Measurements from ENCODE around the gene SLC39A7. TPM values are rescaled to one million over a fixed set of nuclear protein-coding genes. Genes with fewer than 3 reads are reported as not detected.

SLC39A7 gene
- total and polyA plus RNA-seq, 3 experiments from 2014 or later = 32.9 to 63.6 (median 63.1) TPM

GRCh38 chr6:33194431-33194979 is 6.2 kb upstream of the SLC39A7 start:
- Histone ChIP-seq H3K4me3 (ENCODE audit: low read length) (no peak overlapping the region), H3K9me3 (ENCODE audit: low read length) (no peaks in the 10 kb centered on the region), H3K4me1 (ENCODE audit: insufficient read depth, low read length) (peaks cover 36% of the 10 kb centered on the region), H3K27me3 (ENCODE audit: insufficient read depth, low read length, poor library complexity, severe bottlenecking) (peaks cover 12% of the 10 kb centered on the region), H3K27ac (ENCODE audit: low read depth, low read length) (no peak overlapping the region), H3K36me3 (ENCODE audit: insufficient read depth, low read length) (peaks cover 27% of the 10 kb centered on the region)
- Mint-ChIP-seq H3K9me3 (no peaks in the 10 kb centered on the region), H3K4me3 (no peak overlapping the region), H3K4me1 (peaks cover 36 to 48% (median 37%) of the 10 kb centered on the region in 3 donors), H3K27me3 (peaks cover 12 to 23% of the 10 kb centered on the region in 2 donors), H3K36me3 (peaks cover 17 to 49% (median 19%) of the 10 kb centered on the region in 3 donors), H3K27ac (peak overlapping the region in 1 of 8 donors; percentile 8)
- DNase-seq = no peak
- ChIA-PET POLR2A (interaction anchor here (1.5 kb wide), 1 partner anchor 222 kb away, joined by 3 read pairs; no protein-coding TSS in a partner anchor), CTCF (interaction anchor here (1.6 kb wide), 1 partner anchor 55 kb away, joined by 3 read pairs; no protein-coding TSS in a partner anchor)

- Histone ChIP-seq H3K4me3 (ENCODE audit: low read length) (no peak overlapping the region), H3K9me3 (ENCODE audit: low read length) (no peaks in the 10 kb centered on the region), H3K36me3 (ENCODE audit: insufficient read depth, low read length) (peaks cover 27% of the 10 kb centered on the region), H3K27me3 (ENCODE audit: insufficient read depth, low read length, poor library complexity, severe bottlenecking) (peaks cover 12% of the 10 kb centered on the region), H3K27ac (ENCODE audit: low read depth, low read length) (no peak overlapping the region), H3K4me1 (ENCODE audit: insufficient read depth, low read length) (peaks cover 40% of the 10 kb centered on the region)
- POLR2A ChIA-PET = interaction anchor here (1.1 kb wide), 1 partner anchor 32 kb away, joined by 3 read pairs; no protein-coding TSS in a partner anchor
- Mint-ChIP-seq H3K36me3 (peaks cover 13 to 56% (median 18%) of the 10 kb centered on the region in 3 donors), H3K4me3 (peak overlapping the region in 1 of 7 donors; percentile 7), H3K4me1 (peaks cover 40 to 54% (median 42%) of the 10 kb centered on the region in 3 donors), H3K27ac (peak overlapping the region in 1 of 8 donors; percentile 63), H3K27me3 (peaks cover 7 to 13% of the 10 kb centered on the region in 2 donors), H3K9me3 (no peaks in the 10 kb centered on the region)
- CTCF ChIA-PET = interaction anchor here (1.6 kb wide), 1 partner anchor 54 kb away, joined by 3 read pairs; no protein-coding TSS in a partner anchor
- no peak for DNase-seq
These were observed 5.1 kb upstream of the SLC39A7 start for GRCh38 chr6:33195304-33196165.

- Mint-ChIP-seq H3K27ac (peak overlapping the region; percentile 34 to 98 (median 83)), H3K27me3 (peaks cover 0 to 2% of the 10 kb centered on the region in 2 donors), H3K4me3 (peak overlapping the region; percentile 47 to 99 (median 89)), H3K4me1 (peaks cover 52 to 64% (median 56%) of the 10 kb centered on the region in 3 donors), H3K36me3 (peaks cover 13 to 75% (median 20%) of the 10 kb centered on the region in 3 donors), H3K9me3 (no peaks in the 10 kb centered on the region)
- H3K27me3 ChIP-seq (ENCODE audit: insufficient read depth, low read length, poor library complexity, severe bottlenecking) = no peaks in the 10 kb centered on the region
- CTCF ChIA-PET = interaction anchor here (0.9 to 4.2 kb wide), 10 partner anchors 11 to 102 kb away, joined by 3 to 15 read pairs (median 4); partner anchors contain the start of gene RING1
- no peak overlapping the region for H3K4me3 ChIP-seq (ENCODE audit: low read length)
- DNase-seq = peak in 2 of 5 donors; percentile 44 to 61
- peaks cover 46% of the 10 kb centered on the region for H3K4me1 ChIP-seq (ENCODE audit: insufficient read depth, low read length)
- H3K9me3 ChIP-seq (ENCODE audit: low read length) = no peaks in the 10 kb centered on the region
- no peak overlapping the region for H3K27ac ChIP-seq (ENCODE audit: low read depth, low read length)
- H3K36me3 ChIP-seq (ENCODE audit: insufficient read depth, low read length) = peaks cover 36% of the 10 kb centered on the region
- POLR2A ChIA-PET = no interaction called here
These were observed 3.1 kb upstream of the SLC39A7 start for GRCh38 chr6:33197431-33198048.

DNA sequence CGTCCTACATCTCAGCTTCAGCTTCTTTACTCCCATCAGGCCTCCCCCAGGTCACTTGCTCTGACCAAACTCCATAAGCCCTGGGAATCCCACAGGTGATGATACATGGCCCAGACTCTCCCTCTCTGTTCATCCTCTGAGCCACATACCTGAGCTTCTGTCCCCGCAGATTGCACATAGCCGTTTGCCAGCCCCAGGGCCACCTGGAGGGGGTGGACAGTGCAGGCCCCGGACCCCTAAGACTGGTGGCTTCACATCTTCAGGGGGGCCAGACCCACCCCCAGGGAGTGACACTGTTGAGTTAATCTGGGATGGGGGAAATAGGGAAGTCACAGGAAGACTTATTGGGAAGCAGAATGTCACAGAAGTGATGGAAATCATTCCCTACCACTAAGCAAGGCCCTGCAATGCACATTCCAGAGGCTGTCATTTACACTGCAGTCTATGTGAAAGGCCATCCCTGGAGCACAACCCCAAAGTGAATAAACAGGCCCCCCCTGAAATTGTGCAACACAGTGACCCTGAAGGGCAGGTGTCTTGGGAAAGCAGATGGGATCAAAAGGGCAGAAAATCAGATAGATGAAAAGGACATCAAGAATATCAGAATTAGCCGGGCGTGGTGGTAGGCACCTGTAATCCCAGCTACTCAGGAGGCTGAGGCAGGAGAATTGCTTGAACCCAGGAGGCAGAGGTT is 2.4 kb upstream of the SLC39A7 start:
- Mint-ChIP-seq H3K4me3 (peak overlapping the region; percentile 80 to 100 (median 98)), H3K27me3 (no peaks in the 10 kb centered on the region), H3K4me1 (peaks cover 55 to 66% (median 59%) of the 10 kb centered on the region in 3 donors), H3K27ac (peak overlapping the region in 7 of 8 donors; percentile 77 to 98 (median 90)), H3K36me3 (peaks cover 20 to 81% (median 27%) of the 10 kb centered on the region in 3 donors), H3K9me3 (no peaks in the 10 kb centered on the region)
- Histone ChIP-seq H3K27ac (ENCODE audit: low read depth, low read length) (no peak overlapping the region), H3K4me3 (ENCODE audit: low read length) (no peak overlapping the region), H3K27me3 (ENCODE audit: insufficient read depth, low read length, poor library complexity, severe bottlenecking) (no peaks in the 10 kb centered on the region), H3K36me3 (ENCODE audit: insufficient read depth, low read length) (peaks cover 44% of the 10 kb centered on the region), H3K4me1 (ENCODE audit: insufficient read depth, low read length) (peaks cover 48% of the 10 kb centered on the region), H3K9me3 (ENCODE audit: low read length) (no peaks in the 10 kb centered on the region)
- no peak for DNase-seq
- POLR2A ChIA-PET = no interaction called here
- CTCF ChIA-PET = interaction anchor here (0.7 to 4.2 kb wide), 10 partner anchors 9 to 101 kb away, joined by 3 to 15 read pairs (median 4); partner anchors contain the start of gene RING1

DNA sequence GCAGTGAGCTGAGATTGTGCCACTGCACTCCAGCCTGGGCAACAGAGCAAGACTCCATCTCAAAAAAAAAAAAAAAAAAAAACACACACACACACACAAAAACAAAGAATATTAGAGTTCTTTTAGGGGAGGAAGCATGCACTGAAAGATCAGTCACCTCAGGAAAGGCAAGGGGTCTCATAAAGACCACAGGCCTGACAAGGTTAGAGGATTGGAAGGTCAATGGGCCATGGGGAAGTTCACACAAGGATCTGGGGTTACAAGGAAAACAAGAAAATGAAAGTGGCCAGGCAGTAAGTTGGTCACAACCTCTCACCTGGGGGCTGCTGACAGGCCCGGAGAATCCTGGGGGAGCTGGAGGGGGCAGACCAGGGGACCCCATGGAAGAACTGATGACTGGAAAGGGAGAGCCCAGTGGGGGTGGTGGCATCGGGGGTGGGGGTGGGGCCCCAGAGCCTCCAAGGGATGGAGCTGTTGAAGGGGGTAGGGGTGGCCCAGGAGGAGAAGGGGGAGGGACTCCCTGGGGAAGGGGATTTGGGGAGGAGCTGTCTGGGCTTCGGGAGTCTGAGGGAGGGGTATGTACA is 1.7 kb upstream of the SLC39A7 start:
- H3K27ac ChIP-seq (ENCODE audit: low read depth, low read length) = no peak overlapping the region

GRCh38 chr6:33199687-33200218 is 914 bp upstream of the SLC39A7 start:
- ChIA-PET CTCF (interaction anchor here (0.7 to 4.2 kb wide), 4 partner anchors 37 to 49 kb away, joined by 3 to 15 read pairs (median 6); no protein-coding TSS in a partner anchor), POLR2A (interaction anchor here (0.5 to 1.5 kb wide), 5 partner anchors 9 to 77 kb away, joined by 3 to 6 read pairs (median 5); partner anchors contain the start of genes B3GALT4, RING1, RPS18 and VPS52)
- Mint-ChIP-seq H3K4me3 (peak overlapping the region; percentile 87 to 100 (median 99)), H3K36me3 (peaks cover 21 to 80% (median 28%) of the 10 kb centered on the region in 3 donors), H3K9me3 (no peaks in the 10 kb centered on the region), H3K27me3 (no peaks in the 10 kb centered on the region), H3K27ac (peak overlapping the region; percentile 92 to 99 (median 96)), H3K4me1 (peaks cover 63 to 71% (median 70%) of the 10 kb centered on the region in 3 donors)
- Histone ChIP-seq H3K36me3 (ENCODE audit: insufficient read depth, low read length) (peaks cover 44% of the 10 kb centered on the region), H3K9me3 (ENCODE audit: low read length) (no peaks in the 10 kb centered on the region), H3K27me3 (ENCODE audit: insufficient read depth, low read length, poor library complexity, severe bottlenecking) (no peaks in the 10 kb centered on the region), H3K4me1 (ENCODE audit: insufficient read depth, low read length) (peaks cover 58% of the 10 kb centered on the region), H3K27ac (ENCODE audit: low read depth, low read length) (peak overlapping the region; percentile 92), H3K4me3 (ENCODE audit: low read length) (peak overlapping the region; percentile 96)
- DNase-seq = peak in 1 of 5 donors; percentile 61

More for the DNA sequence above, 1.7 kb upstream of the SLC39A7 start:
- peak overlapping the region; percentile 87 to 100 (median 99) for H3K4me3 Mint-ChIP-seq
- H3K9me3 Mint-ChIP-seq = no peaks in the 10 kb centered on the region
- Histone ChIP-seq H3K27me3 (ENCODE audit: insufficient read depth, low read length, poor library complexity, severe bottlenecking) (no peaks in the 10 kb centered on the region), H3K4me1 (ENCODE audit: insufficient read depth, low read length) (peaks cover 54% of the 10 kb centered on the region), H3K4me3 (ENCODE audit: low read length) (no peak overlapping the region), H3K9me3 (ENCODE audit: low read length) (no peaks in the 10 kb centered on the region), H3K36me3 (ENCODE audit: insufficient read depth, low read length) (peaks cover 46% of the 10 kb centered on the region)
- no peak for DNase-seq
- peak overlapping the region in 7 of 8 donors; percentile 92 to 99 (median 96) for H3K27ac Mint-ChIP-seq
- H3K36me3 Mint-ChIP-seq = peaks cover 21 to 85% (median 28%) of the 10 kb centered on the region in 3 donors
- CTCF ChIA-PET = interaction anchor here (0.7 to 4.2 kb wide), 4 partner anchors 10 to 50 kb away, joined by 3 to 15 read pairs (median 6); partner anchors contain the start of gene RING1
- H3K4me1 Mint-ChIP-seq = peaks cover 58 to 70% (median 65%) of the 10 kb centered on the region in 3 donors
- POLR2A ChIA-PET = interaction anchor here (1.2 to 1.5 kb wide), 2 partner anchors 10 to 73 kb away, joined by 5 to 6 read pairs; partner anchors contain the start of genes RING1, RPS18 and VPS52
- no peaks in the 10 kb centered on the region for H3K27me3 Mint-ChIP-seq
